ENCODE measurements around the gene AFP. TPM values are rescaled to one million over a fixed set of nuclear protein-coding genes. Genes with fewer than 3 reads are reported as not detected.

Gene AFP
- total and polyA plus RNA-seq, 2 of the 4 experiments (the other 2 are of a cell fraction) = 0.87 to 1.3 TPM

GRCh38 chr4:73405138-73405537 lies 30.9 kb upstream of the AFP start:
- H2AFZ ChIP-seq (replicated peaks; ENCODE audit: low read length, poor library complexity) = no peak overlapping the region
- ATAC-seq (ENCODE audit: low read depth) (no peak), DNase-seq (no peak)
- BruUV-seq (replicated peaks) = no TSS peak
- no peak overlapping the region for H2AK5ac ChIP-seq (ENCODE audit: low read depth, low read length)
- no peak overlapping the region for H3K4me2 ChIP-seq (ENCODE audit: low read depth, low read length)
- H3K4me3 ChIP-seq (ENCODE audit: insufficient read depth, low read depth, low read length) = no peak overlapping the region
- no peak overlapping the region for H3K56ac ChIP-seq (ENCODE audit: extremely low read depth, insufficient read depth, low read length)
- no peak overlapping the region for H2BK15ac ChIP-seq (ENCODE audit: low read depth, low read length)
- H3K27me3 ChIP-seq (ENCODE audit: control insufficient read depth, insufficient read depth, low read length) = peaks cover 2% of the 10 kb centered on the region; the same call in 1 of the 2 replicates
- H2BK20ac ChIP-seq (ENCODE audit: low read depth, low read length) = no peak overlapping the region
- H2AK9ac ChIP-seq (replicated peaks; ENCODE audit: low read depth, low read length, poor library complexity) = no peak overlapping the region
- dilution Hi-C loops (cut with HindIII; ENCODE audit: low sequenced_read_pairs, unreplicated experiment) = no loop called here
- H3K9me3 ChIP-seq (ENCODE audit: control insufficient read depth, insufficient read depth, low read length) = no peaks in the 10 kb centered on the region
- intact Hi-C loops (cut with micrococcal nuclease) = no loop called here
- no peak overlapping the region for H3K14ac ChIP-seq (replicated peaks; ENCODE audit: low read depth, low read length)
- ChIA-PET POLR2A (ENCODE audit: unreplicated experiment) (no interaction called here), CTCF (no interaction called here)
- no peaks in the 10 kb centered on the region for H3K36me3 ChIP-seq (ENCODE audit: control insufficient read depth, insufficient read depth, low read length)
- no peak for TF ChIP-seq ELK1 (IDR thresholded peaks at IDR 0.05; ENCODE audit: borderline replicate concordance, low read depth, low read length)
- TF ChIP-seq, protein P1, sequence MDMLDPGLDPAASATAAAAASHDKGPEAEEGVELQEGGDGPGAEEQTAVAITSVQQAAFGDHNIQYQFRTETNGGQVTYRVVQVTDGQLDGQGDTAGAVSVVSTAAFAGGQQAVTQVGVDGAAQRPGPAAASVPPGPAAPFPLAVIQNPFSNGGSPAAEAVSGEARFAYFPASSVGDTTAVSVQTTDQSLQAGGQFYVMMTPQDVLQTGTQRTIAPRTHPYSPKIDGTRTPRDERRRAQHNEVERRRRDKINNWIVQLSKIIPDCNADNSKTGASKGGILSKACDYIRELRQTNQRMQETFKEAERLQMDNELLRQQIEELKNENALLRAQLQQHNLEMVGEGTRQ (IDR thresholded peaks at IDR 0.05; ENCODE audit: low read depth, low read length) = no peak
- TF ChIP-seq RAD21 (IDR thresholded peaks at IDR 0.05; ENCODE audit: low read length) = no peak
- TF ChIP-seq CHD1 (IDR thresholded peaks at IDR 0.05; ENCODE audit: low read depth, low read length) = no peak
- no peak for TF ChIP-seq BHLHE40 (IDR thresholded peaks at IDR 0.05; ENCODE audit: low read depth, low read length)
- TF ChIP-seq NFE2L2 (IDR thresholded peaks at IDR 0.05; ENCODE audit: low read depth, low read length) = no peak
- TF ChIP-seq, protein P2, sequence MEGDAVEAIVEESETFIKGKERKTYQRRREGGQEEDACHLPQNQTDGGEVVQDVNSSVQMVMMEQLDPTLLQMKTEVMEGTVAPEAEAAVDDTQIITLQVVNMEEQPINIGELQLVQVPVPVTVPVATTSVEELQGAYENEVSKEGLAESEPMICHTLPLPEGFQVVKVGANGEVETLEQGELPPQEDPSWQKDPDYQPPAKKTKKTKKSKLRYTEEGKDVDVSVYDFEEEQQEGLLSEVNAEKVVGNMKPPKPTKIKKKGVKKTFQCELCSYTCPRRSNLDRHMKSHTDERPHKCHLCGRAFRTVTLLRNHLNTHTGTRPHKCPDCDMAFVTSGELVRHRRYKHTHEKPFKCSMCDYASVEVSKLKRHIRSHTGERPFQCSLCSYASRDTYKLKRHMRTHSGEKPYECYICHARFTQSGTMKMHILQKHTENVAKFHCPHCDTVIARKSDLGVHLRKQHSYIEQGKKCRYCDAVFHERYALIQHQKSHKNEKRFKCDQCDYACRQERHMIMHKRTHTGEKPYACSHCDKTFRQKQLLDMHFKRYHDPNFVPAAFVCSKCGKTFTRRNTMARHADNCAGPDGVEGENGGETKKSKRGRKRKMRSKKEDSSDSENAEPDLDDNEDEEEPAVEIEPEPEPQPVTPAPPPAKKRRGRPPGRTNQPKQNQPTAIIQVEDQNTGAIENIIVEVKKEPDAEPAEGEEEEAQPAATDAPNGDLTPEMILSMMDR (conservative IDR thresholded peaks at IDR 0.05; ENCODE audit: low read depth, low read length) = no peak
- TF ChIP-seq RCOR1 (IDR thresholded peaks at IDR 0.05; ENCODE audit: insufficient replicate concordance, low read length) = no peak
- TF ChIP-seq FOS (IDR thresholded peaks at IDR 0.05; ENCODE audit: low read depth, low read length) = no peak
- TF ChIP-seq POLR2A (IDR thresholded peaks at IDR 0.05; ENCODE audit: low read depth, low read length) = no peak
- no peak for TF ChIP-seq CEBPB (IDR thresholded peaks at IDR 0.05; ENCODE audit: low read depth, low read length)
- TF ChIP-seq SMC3 (IDR thresholded peaks at IDR 0.05; ENCODE audit: low read depth, low read length) = no peak
- TF ChIP-seq MXI1 (IDR thresholded peaks at IDR 0.05; ENCODE audit: borderline replicate concordance, low read depth, low read length) = no peak
- TF ChIP-seq MAFK (IDR thresholded peaks at IDR 0.05; ENCODE audit: low read depth, low read length) = no peak
- TF ChIP-seq MAZ (IDR thresholded peaks at IDR 0.05; ENCODE audit: borderline replicate concordance, low read depth, low read length) = no peak
- TF ChIP-seq RFX5 (IDR thresholded peaks at IDR 0.05; ENCODE audit: low read depth, low read length) = no peak
- no peak overlapping the region for H2BK5ac ChIP-seq (ENCODE audit: low read depth, low read length, poor library complexity, severe bottlenecking)
- H4K8ac ChIP-seq (ENCODE audit: low read depth in 2 of 2, low read length in 2 of 2) = no peak overlapping the region
- H3K18ac ChIP-seq (ENCODE audit: low read depth, low read length) = no peak overlapping the region
- H4K20me1 ChIP-seq (ENCODE audit: insufficient read depth, low read length) = no peaks in the 10 kb centered on the region
- no peaks in the 10 kb centered on the region for H3K9me1 ChIP-seq (ENCODE audit: insufficient read depth, low read length)
- H3K23ac ChIP-seq (ENCODE audit: low read depth, low read length) = no peak overlapping the region
- no peak overlapping the region for H4K91ac ChIP-seq (ENCODE audit: insufficient read depth, low read depth, low read length)
- no CpG with 5 or more reads among the region's 2 CpGs for WGBS, 2 experiments (ENCODE audit: extremely low coverage in 2 of 2, insufficient read length in 1 of 2)
- in situ Hi-C loops (cut with MboI; ENCODE audit: low sequenced_read_pairs) = no loop called here
- H2BK120ac ChIP-seq (ENCODE audit: low read depth, low read length) = no peak overlapping the region
- H3K79me1 ChIP-seq (ENCODE audit: low read depth in 1 of 2, low read length in 2 of 2) = no peaks in the 10 kb centered on the region
- H4K5ac ChIP-seq (ENCODE audit: low read depth, low read length) = no peak overlapping the region
- H3K9ac ChIP-seq (ENCODE audit: low read depth, low read length) = no peak overlapping the region
- H3K4me1 ChIP-seq (ENCODE audit: control insufficient read depth, insufficient read depth, low read length) = no peaks in the 10 kb centered on the region
- no peak overlapping the region for H3K4ac ChIP-seq (ENCODE audit: low read depth, low read length)
- H3K27ac ChIP-seq (ENCODE audit: insufficient read depth, low read length) = no peak overlapping the region
